Stimulated activated memory B cell treated with anti-CD40 and anti-IgM and Interleukin-4, amounts not matched to agents 10 μg/mL and 1 μg/mL and 100 μg/mL, for 72 hours (primary cell): ENCODE results near the gene KRTAP5-2.
A peak's percentile ranks its signal among the peaks of the same experiment; 100 is the strongest.
"Not testable (repeated sequence)": the region's sequence is repeated elsewhere in the genome, so short reads cannot be mapped to it uniquely, and the experiment has no call there.

Source experiments
- ATAC-seq: fragments of 150-1000 bp; cut with Tn5 transposase; 2 replicates; pipeline ENCODE4 v1.10.0; 2021
- H3K27ac Mint-ChIP-seq: one replicate; pipeline ENCODE4 v1.8.0; 2022; ENCODE audit warnings: mild to moderate bottlenecking, mixed read lengths
- H3K27me3 Mint-ChIP-seq: one replicate; pipeline ENCODE4 v1.8.0; 2022; ENCODE audit warnings: mixed read lengths
- H3K36me3 Mint-ChIP-seq: one replicate; pipeline ENCODE4 v1.8.0; 2022; ENCODE audit warnings: mixed read lengths
- H3K4me1 Mint-ChIP-seq: one replicate; pipeline ENCODE4 v1.8.0; 2022; ENCODE audit warnings: mixed read lengths
- H3K4me3 Mint-ChIP-seq: one replicate; pipeline ENCODE4 v1.8.0; 2022; ENCODE audit warnings: mild to moderate bottlenecking, moderate library complexity, mixed read lengths
- H3K9me3 Mint-ChIP-seq: one replicate; pipeline ENCODE4 v1.8.0; 2022; ENCODE audit warnings: mixed read lengths

KRTAP5-2 gene

DNA sequence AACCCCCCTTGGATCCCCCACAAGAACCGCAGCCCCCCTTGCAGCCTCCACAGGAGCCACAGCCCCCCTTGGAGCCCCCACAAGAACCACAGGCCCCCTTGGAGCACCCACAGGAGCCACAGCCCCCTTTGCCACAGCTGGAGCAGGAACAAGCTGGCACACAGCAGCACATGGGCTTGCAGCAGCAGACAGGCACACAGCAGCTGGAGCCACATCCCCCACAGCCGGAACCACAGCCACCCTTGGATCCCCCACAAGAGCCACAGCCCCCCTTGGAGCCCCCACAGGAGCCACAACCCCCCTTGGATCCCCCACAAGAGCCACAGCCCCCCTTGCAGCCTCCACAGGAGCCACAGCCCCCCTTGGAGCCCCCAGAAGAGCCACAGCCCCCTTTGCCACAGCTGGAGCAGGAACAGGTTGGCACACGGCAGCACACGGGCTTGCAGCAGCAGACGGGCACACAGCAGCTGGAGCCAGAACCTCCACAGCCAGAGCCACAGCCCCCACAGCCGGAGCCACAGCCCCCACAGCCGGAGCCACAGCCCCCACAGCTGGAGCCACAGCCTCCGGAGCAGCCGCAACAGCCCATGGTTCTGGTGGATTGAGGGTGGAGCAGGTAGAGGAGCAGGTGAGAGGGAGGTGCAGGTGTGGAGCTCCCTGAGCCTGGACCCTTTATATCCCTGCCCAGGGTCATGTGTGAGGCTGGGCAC lies 13.3 kb downstream of the KRTAP5-2 start, which contains the start of gene KRTAP5-1:
Gene KRTAP5-1 (minus strand): TSS at position 623 of the 710 bp plus-strand sequence. CDS start 34 bp downstream, at position 589.
- not testable (repeated sequence) for H3K9me3 Mint-ChIP-seq, H3K36me3 Mint-ChIP-seq, ATAC-seq
- Mint-ChIP-seq H3K4me3 (peak within 1 kb of the TSS; percentile 21), H3K4me1 (peaks cover 49% of the 10 kb centered on the region), H3K27me3 (peaks cover 30% of the 10 kb centered on the region), H3K27ac (peak within 1 kb of the TSS; percentile 30)

DNA sequence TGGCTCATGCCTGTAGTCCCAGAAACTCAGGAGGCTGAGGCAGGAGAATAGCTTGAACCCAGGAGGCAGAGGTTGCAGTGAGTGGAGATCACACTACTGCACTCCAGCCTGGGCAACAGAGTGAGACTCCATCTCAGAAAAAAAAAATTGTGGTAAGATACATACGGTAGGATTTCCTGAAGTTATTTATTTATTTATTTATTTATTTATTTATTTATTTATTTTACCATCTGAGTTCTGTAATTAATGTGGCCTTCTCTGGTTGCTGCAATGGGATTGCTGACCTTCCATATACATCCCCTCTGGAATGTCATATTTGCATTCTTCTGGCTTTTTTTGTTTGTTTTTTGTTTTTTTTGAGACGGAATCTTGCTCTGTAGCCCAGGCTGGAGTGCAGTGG lies 15.2 kb downstream of the KRTAP5-2 start:
- not testable (repeated sequence) for ATAC-seq, H3K4me3 Mint-ChIP-seq, H3K27ac Mint-ChIP-seq

GRCh38 chr11:1581976-1582375 lies 16.1 kb downstream of the KRTAP5-2 start:
- Mint-ChIP-seq H3K4me1 (peaks cover 23% of the 10 kb centered on the region), H3K4me3 (no peak overlapping the region), H3K27ac (no peak overlapping the region)

More for the DNA sequence above, 15.2 kb downstream of the KRTAP5-2 start:
- Mint-ChIP-seq H3K4me1 (peaks cover 32% of the 10 kb centered on the region), H3K27me3 (peaks cover 20% of the 10 kb centered on the region)
- H3K9me3 Mint-ChIP-seq, H3K36me3 Mint-ChIP-seq: not testable (repeated sequence)

GRCh38 chr11:1576825-1577224 lies 21.3 kb downstream of the KRTAP5-2 start:
- Mint-ChIP-seq H3K36me3 (peaks cover 8% of the 10 kb centered on the region), H3K4me1 (peaks cover 16% of the 10 kb centered on the region), H3K27me3 (no peaks in the 10 kb centered on the region), H3K27ac (no peak overlapping the region), H3K4me3 (no peak overlapping the region), H3K9me3 (peaks cover 7% of the 10 kb centered on the region)
- ATAC-seq = no peak

More at GRCh38 chr11:1581976-1582375, 16.1 kb downstream of the KRTAP5-2 start:
- H3K9me3 Mint-ChIP-seq = peaks cover 7% of the 10 kb centered on the region
- peaks cover 8% of the 10 kb centered on the region for H3K36me3 Mint-ChIP-seq
- no peak for ATAC-seq
- peaks cover 19% of the 10 kb centered on the region for H3K27me3 Mint-ChIP-seq

- Mint-ChIP-seq H3K4me3 (peak overlapping the region; percentile 51), H3K4me1 (peaks cover 16% of the 10 kb centered on the region)
- not testable (repeated sequence) for ATAC-seq, H3K27me3 Mint-ChIP-seq, H3K27ac Mint-ChIP-seq, H3K9me3 Mint-ChIP-seq, H3K36me3 Mint-ChIP-seq
These were observed 22.3 kb downstream of the KRTAP5-2 start for GRCh38 chr11:1575756-1576155.

GRCh38 chr11:1574933-1575242 lies 23.2 kb downstream of the KRTAP5-2 start:
- H3K27me3 Mint-ChIP-seq = no peaks in the 10 kb centered on the region
- no peak overlapping the region for H3K4me3 Mint-ChIP-seq
- H3K9me3 Mint-ChIP-seq = peaks cover 7% of the 10 kb centered on the region
- H3K36me3 Mint-ChIP-seq = peaks cover 8% of the 10 kb centered on the region
- no peak overlapping the region for H3K27ac Mint-ChIP-seq
- ATAC-seq = no peak
- H3K4me1 Mint-ChIP-seq = peaks cover 25% of the 10 kb centered on the region

DNA sequence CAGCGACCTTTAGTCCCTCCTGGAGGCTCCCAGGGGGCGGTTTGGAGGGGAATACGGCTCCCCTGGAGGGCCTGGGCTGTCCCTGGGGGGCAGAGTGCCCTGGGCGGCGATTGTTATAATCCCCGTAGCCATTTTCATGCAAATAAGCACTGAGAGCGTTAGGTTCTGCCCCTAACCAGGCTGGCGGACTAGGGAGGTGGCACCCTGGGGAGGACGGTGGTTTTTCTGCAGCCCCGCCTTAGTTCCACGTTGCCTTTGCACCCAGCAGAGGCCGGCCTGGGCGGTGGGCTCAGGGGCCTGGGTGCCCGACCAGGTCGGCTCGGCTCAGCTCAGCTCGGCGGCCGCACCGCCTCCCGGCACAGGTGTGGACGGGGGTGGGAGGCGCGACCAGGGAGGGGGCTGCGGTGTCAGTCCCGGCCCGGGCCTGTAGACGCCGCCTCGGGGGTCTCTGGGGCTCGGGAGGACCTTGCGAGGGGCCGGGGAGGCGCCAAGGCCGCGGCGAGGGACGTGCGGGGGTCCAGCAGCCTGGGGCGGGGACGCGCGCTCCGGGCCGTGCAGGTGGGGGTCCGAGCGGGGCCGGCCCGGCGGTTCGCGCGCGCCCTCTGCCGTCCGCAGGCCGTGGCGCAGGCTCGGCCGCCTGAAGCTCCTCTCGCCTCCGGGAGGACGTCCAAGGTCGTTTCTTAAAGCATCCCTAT lies 23.7 kb downstream of the KRTAP5-2 start:
- Mint-ChIP-seq H3K4me3 (peak overlapping the region; percentile 77), H3K27me3 (no peaks in the 10 kb centered on the region), H3K27ac (peak overlapping the region; percentile 70), H3K4me1 (peaks cover 30% of the 10 kb centered on the region), H3K36me3 (peaks cover 8% of the 10 kb centered on the region), H3K9me3 (peaks cover 7% of the 10 kb centered on the region)
- ATAC-seq = peak; percentile 84

DNA sequence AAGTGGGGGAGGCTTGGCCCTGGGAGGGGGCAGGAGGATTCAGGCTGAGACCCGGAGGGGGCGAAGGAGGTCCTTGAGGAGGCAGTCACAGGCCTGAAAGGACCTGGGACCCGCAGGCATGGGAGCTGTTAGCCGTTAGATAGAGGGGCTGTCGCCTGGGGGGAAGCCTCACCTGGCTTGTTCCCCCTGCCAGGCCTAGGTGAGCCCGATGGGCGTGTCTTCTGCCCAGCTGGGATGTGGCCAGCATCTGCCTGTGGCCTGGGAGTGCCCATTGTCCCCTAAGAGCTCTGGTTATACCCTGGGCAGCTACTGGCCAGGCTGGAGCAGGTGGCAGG lies 24.2 kb downstream of the KRTAP5-2 start:
- Mint-ChIP-seq H3K36me3 (peaks cover 3% of the 10 kb centered on the region), H3K9me3 (peaks cover 7% of the 10 kb centered on the region), H3K27ac (peak overlapping the region; percentile 70), H3K4me1 (peaks cover 34% of the 10 kb centered on the region), H3K27me3 (no peaks in the 10 kb centered on the region), H3K4me3 (peak overlapping the region; percentile 77)
- peak; percentile 51 for ATAC-seq

DNA sequence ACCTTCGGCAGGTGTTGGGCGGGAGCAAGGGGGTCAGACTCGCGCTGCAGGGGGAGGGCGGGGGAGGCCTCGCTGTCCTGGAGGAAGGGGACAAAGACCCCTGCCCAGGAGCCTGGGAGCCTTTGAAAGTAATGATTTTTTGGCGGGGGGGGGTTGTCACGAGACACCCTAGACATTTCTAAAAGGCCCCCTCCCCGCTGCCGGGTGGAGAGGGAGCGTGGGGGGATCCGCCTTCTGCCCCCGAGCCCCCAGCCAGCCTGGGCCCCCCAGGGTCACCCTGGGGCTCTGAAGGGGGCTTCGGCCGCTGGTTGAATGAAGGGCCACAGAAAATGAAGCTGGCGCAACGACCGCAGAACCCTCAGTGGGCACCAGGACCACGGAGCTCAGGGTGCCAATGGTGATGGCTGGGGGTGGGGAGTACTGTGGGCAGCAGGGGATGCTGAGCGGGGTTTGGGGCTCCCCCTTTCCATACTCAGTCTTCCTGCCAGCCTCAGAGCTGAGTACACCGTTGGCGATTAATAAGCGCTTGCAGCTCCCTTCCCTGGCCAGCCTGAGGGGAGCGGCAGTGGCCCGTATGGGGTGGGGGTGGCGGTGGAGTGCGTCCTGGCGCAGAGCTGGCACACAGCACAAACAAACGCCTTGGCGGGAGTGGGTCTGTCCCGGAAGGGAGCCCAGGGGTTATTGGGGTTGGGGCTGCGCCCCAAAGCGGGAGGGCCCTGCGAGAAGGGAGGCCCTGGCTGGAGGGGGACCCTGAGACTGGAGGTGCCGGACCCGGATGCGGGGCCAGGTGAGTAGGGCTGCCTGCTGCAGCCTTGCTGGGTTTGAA lies 24.8 kb downstream of the KRTAP5-2 start:
- H3K27me3 Mint-ChIP-seq = no peaks in the 10 kb centered on the region
- peaks cover 34% of the 10 kb centered on the region for H3K4me1 Mint-ChIP-seq
- H3K27ac Mint-ChIP-seq = peak overlapping the region; percentile 70
- H3K4me3 Mint-ChIP-seq = peak overlapping the region; percentile 77
- H3K36me3 Mint-ChIP-seq = no peaks in the 10 kb centered on the region
- H3K9me3 Mint-ChIP-seq = peaks cover 3% of the 10 kb centered on the region
- ATAC-seq = peak; percentile 6

GRCh38 chr11:1572197-1573076 lies 25.7 kb downstream of the KRTAP5-2 start, which contains the start of gene DUSP8:
Gene DUSP8 (minus strand): TSS chr11:1572271. CDS start chr11:1565826, 6,445 bp downstream.
- peak; percentile 66 for ATAC-seq
- Mint-ChIP-seq H3K4me3 (peak within 1 kb of the TSS; percentile 77), H3K4me1 (peaks cover 34% of the 10 kb centered on the region), H3K27me3 (no peaks in the 10 kb centered on the region), H3K9me3 (no peaks in the 10 kb centered on the region), H3K36me3 (no peaks in the 10 kb centered on the region), H3K27ac (peak within 1 kb of the TSS; percentile 70)

GRCh38 chr11:1571760-1572196 lies 26.3 kb downstream of the KRTAP5-2 start:
- no peaks in the 10 kb centered on the region for H3K9me3 Mint-ChIP-seq
- no peaks in the 10 kb centered on the region for H3K36me3 Mint-ChIP-seq
- peaks cover 34% of the 10 kb centered on the region for H3K4me1 Mint-ChIP-seq
- H3K27ac Mint-ChIP-seq = no peak overlapping the region
- no peaks in the 10 kb centered on the region for H3K27me3 Mint-ChIP-seq
- no peak for ATAC-seq
- H3K4me3 Mint-ChIP-seq = no peak overlapping the region

- Mint-ChIP-seq H3K4me3 (peak overlapping the region; percentile 10), H3K36me3 (no peaks in the 10 kb centered on the region)
These were observed 27.0 kb downstream of the KRTAP5-2 start for GRCh38 chr11:1570896-1571759.

DNA sequence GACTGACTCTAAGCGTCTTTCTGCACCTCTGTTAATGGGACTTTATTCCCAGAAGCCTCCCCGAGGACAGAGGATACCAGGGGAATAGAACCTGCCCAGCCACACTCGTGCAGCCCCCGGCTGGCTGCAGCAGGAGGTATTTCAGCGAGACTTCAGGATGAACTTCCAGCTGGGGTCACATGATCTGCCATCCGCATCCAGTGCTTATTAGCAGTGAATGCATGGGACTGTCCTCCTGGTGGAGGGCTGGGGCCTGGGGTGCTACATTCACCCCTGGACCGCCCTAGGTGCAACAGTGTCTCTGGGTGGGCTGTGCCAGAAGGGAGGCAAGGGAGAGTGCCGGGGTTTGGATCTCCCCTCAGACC lies 27.6 kb downstream of the KRTAP5-2 start:
- peak overlapping the region; percentile 10 for H3K4me3 Mint-ChIP-seq
- no peak for ATAC-seq
- H3K4me1 Mint-ChIP-seq = peaks cover 34% of the 10 kb centered on the region
- H3K36me3 Mint-ChIP-seq = no peaks in the 10 kb centered on the region
- peaks cover 11% of the 10 kb centered on the region for H3K27me3 Mint-ChIP-seq
- H3K27ac Mint-ChIP-seq = no peak overlapping the region
- H3K9me3 Mint-ChIP-seq = no peaks in the 10 kb centered on the region

More at GRCh38 chr11:1570896-1571759, 27.0 kb downstream of the KRTAP5-2 start:
- Mint-ChIP-seq H3K27ac (no peak overlapping the region), H3K4me1 (peaks cover 34% of the 10 kb centered on the region), H3K9me3 (no peaks in the 10 kb centered on the region), H3K27me3 (peaks cover 5% of the 10 kb centered on the region)
- no peak for ATAC-seq

DNA sequence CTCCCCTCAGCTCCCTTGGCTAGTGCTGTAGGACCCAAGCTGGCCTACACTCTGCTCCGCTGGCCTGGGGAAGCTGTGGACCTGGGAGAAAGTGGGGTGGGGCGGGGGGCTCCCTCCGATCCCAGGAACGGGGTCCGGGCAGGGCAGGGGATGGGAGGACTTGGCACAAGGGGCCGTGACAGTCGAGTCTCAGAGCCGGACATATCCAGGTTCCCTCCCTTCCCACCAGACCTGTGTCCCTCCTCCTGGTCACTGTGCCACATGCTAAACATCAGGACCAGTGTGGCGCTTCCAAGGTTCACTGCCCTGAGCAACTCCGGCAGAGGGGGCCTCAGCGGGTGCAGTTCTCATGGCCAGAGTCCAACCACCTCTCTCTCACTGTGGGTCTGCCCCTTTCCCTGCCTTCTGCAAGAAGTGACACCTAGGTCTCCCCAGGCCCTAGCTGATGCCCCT lies 28.1 kb downstream of the KRTAP5-2 start:
- Mint-ChIP-seq H3K36me3 (no peaks in the 10 kb centered on the region), H3K4me1 (peaks cover 32% of the 10 kb centered on the region), H3K9me3 (no peaks in the 10 kb centered on the region), H3K27me3 (peaks cover 16% of the 10 kb centered on the region), H3K27ac (no peak overlapping the region), H3K4me3 (no peak overlapping the region)
- no peak for ATAC-seq
